H9 (cell line): Measurements from ENCODE around the gene TATDN2. TPM values are rescaled to one million over a fixed set of nuclear protein-coding genes. Genes with fewer than 3 reads are reported as not detected.

ENCODE experiments used
- DNase-seq: peaks from one replicate; pipeline ENCODE4 v3.0.0-alpha.2; 2017
- H2AFZ ChIP-seq: one replicate; pipeline ENCODE4 v1.6.1; 2013; ENCODE audit warnings: mild to moderate bottlenecking, low read length, control low read depth, moderate library complexity
- H2AK5ac ChIP-seq: 2 replicates; pipeline ENCODE4 v1.6.1; 2013; ENCODE audit warnings: low read length, control low read depth, mixed read lengths; ENCODE audit not compliant: insufficient read length
- H2BK120ac ChIP-seq: one replicate; pipeline ENCODE4 v1.6.1; 2013; ENCODE audit warnings: low read depth, mild to moderate bottlenecking, low read length, control low read depth, inconsistent platforms; ENCODE audit not compliant: poor library complexity, severe bottlenecking
- H2BK12ac ChIP-seq: 2 replicates; pipeline ENCODE4 v1.6.1; 2013; ENCODE audit warnings: low read length, control low read depth, mixed read lengths, low read depth; ENCODE audit not compliant: insufficient read length
- H2BK15ac ChIP-seq: 2 replicates; pipeline ENCODE4 v1.6.1; 2013; ENCODE audit warnings: low read depth, low read length, control low read depth
- H2BK20ac ChIP-seq: one replicate; pipeline ENCODE4 v1.6.1; 2013; ENCODE audit warnings: low read depth, mild to moderate bottlenecking, low read length, control low read depth, inconsistent platforms; ENCODE audit not compliant: poor library complexity, severe bottlenecking
- H2BK5ac ChIP-seq: 2 replicates; pipeline ENCODE4 v1.6.1; 2013; ENCODE audit warnings: low read length, control low read depth, mixed read lengths; ENCODE audit not compliant: insufficient read length
- H3K14ac ChIP-seq: 2 replicates; pipeline ENCODE4 v1.6.1; 2013; ENCODE audit warnings: low read length, control low read depth; ENCODE audit not compliant: insufficient read depth
- H3K18ac ChIP-seq: 2 replicates; pipeline ENCODE4 v1.6.1; 2013; ENCODE audit warnings: low read depth, mild to moderate bottlenecking, mixed read lengths, low read length, control low read depth; ENCODE audit not compliant: insufficient read length
- H3K23ac ChIP-seq: 2 replicates; pipeline ENCODE4 v1.6.1; 2013; ENCODE audit warnings: low read length, control low read depth, mixed read lengths, low read depth; ENCODE audit not compliant: insufficient read length
- H3K23me2 ChIP-seq: 2 replicates; pipeline ENCODE4 v1.6.1; 2013; ENCODE audit warnings: low read depth, mild to moderate bottlenecking, mixed read lengths, low read length, control low read depth; ENCODE audit not compliant: insufficient read length, poor library complexity, severe bottlenecking
- H3K27ac ChIP-seq: 2 replicates; pipeline ENCODE4 v1.5.1; 2013; ENCODE audit warnings: low read length, control low read depth, mixed read lengths, low read depth; ENCODE audit not compliant: insufficient read length
- H3K27me3 ChIP-seq: 2 replicates; pipeline ENCODE4 v1.6.1; 2013; ENCODE audit warnings: low read length, control low read depth, inconsistent platforms; ENCODE audit not compliant: insufficient read depth
- H3K4ac ChIP-seq: 2 replicates; pipeline ENCODE4 v1.6.1; 2013; ENCODE audit warnings: low read depth, mild to moderate bottlenecking, control low read depth, inconsistent platforms, low read length, moderate library complexity
- H3K4me1 ChIP-seq: 2 replicates; pipeline ENCODE4 v1.6.1; 2013; ENCODE audit warnings: low read length, control low read depth, inconsistent platforms; ENCODE audit not compliant: insufficient read depth
- H3K4me2 ChIP-seq: 2 replicates; pipeline ENCODE4 v1.6.1; 2013; ENCODE audit warnings: low read length, control low read depth, mixed read lengths; ENCODE audit not compliant: insufficient read length, insufficient read depth
- H3K56ac ChIP-seq: 2 replicates; pipeline ENCODE4 v1.6.1; 2013; ENCODE audit warnings: low read depth, mild to moderate bottlenecking, mixed read lengths, low read length, control low read depth; ENCODE audit not compliant: insufficient read length
- H3K79me1 ChIP-seq: 2 replicates; pipeline ENCODE4 v1.6.1; 2013; ENCODE audit warnings: low read depth, mild to moderate bottlenecking, moderate library complexity, low read length, control low read depth, inconsistent platforms; ENCODE audit not compliant: insufficient read depth, poor library complexity, severe bottlenecking
- H3K79me2 ChIP-seq: 2 replicates; pipeline ENCODE4 v1.6.1; 2013; ENCODE audit warnings: low read length, control low read depth, inconsistent platforms; ENCODE audit not compliant: insufficient read depth
- H3K9ac ChIP-seq: 2 replicates; pipeline ENCODE4 v1.6.1; 2013; ENCODE audit warnings: low read length, control low read depth, mixed read lengths; ENCODE audit not compliant: insufficient read length; ENCODE audit errors: extremely low read depth
- H3K9me3 ChIP-seq: one replicate; pipeline ENCODE4 v1.6.1; 2013; ENCODE audit warnings: low read depth, low read length, inconsistent platforms; ENCODE audit not compliant: control insufficient read depth
- H3T11ph ChIP-seq: one replicate; pipeline ENCODE4 v1.6.1; 2013; ENCODE audit warnings: mild to moderate bottlenecking, low read length, control low read depth, inconsistent platforms
- H4K20me1 ChIP-seq: one replicate; pipeline ENCODE4 v1.6.1; 2013; ENCODE audit not compliant: control insufficient read depth, insufficient read length, insufficient read depth
- H4K5ac ChIP-seq: 2 replicates; pipeline ENCODE4 v1.6.1; 2013; ENCODE audit warnings: low read depth, mild to moderate bottlenecking, mixed read lengths, low read length, control low read depth; ENCODE audit not compliant: insufficient read length
- H4K8ac ChIP-seq: replicated peaks from 2 replicates; pipeline ENCODE4 v1.6.1; 2013; ENCODE audit warnings: low read length, control low read depth, mixed read lengths, low read depth; ENCODE audit not compliant: insufficient read length
- H4K91ac ChIP-seq: 2 replicates; pipeline ENCODE4 v1.6.1; 2013; ENCODE audit warnings: low read depth, mild to moderate bottlenecking, moderate library complexity, mixed read lengths, low read length, control low read depth; ENCODE audit not compliant: insufficient read length
- H3K27ac Mint-ChIP-seq, 3 experiments: 2 replicates in 2 of 3; 3 replicates in 1 of 3; pipeline ENCODE4 v1.8.0; 2020 to 2021; ENCODE audit warnings: mixed read lengths in 3 of 3, mild to moderate bottlenecking in 1 of 3, moderate library complexity in 1 of 3
- H3K27me3 Mint-ChIP-seq: 2 replicates; pipeline ENCODE4 v1.8.0; 2021; ENCODE audit warnings: low read depth, mild to moderate bottlenecking, moderate library complexity, mixed read lengths
- H3K36me3 Mint-ChIP-seq, 3 experiments: 2 replicates in 2 of 3; 3 replicates in 1 of 3; pipeline ENCODE4 v1.8.0; 2020 to 2021; ENCODE audit warnings: low read depth in 3 of 3, mixed read lengths in 3 of 3; ENCODE audit not compliant: insufficient read depth in 1 of 3
- H3K4me1 Mint-ChIP-seq, 2 experiments: 2 replicates each; pipeline ENCODE4 v1.8.0; 2020; ENCODE audit warnings: mixed read lengths in 2 of 2
- H3K4me3 Mint-ChIP-seq, 2 experiments: 2 replicates in 1 of 2; 3 replicates in 1 of 2; pipeline ENCODE4 v1.8.0; 2020 to 2021; ENCODE audit warnings: mild to moderate bottlenecking in 2 of 2, mixed read lengths in 2 of 2, moderate library complexity in 1 of 2
- H3K9me3 Mint-ChIP-seq, 2 experiments: 2 replicates in 1 of 2; 3 replicates in 1 of 2; pipeline ENCODE4 v1.8.0; 2020; ENCODE audit warnings: mild to moderate bottlenecking in 2 of 2, mixed read lengths in 2 of 2, moderate library complexity in 1 of 2
- CTCF ChIP-seq: fragments of 200-600 bp; sonication (generic); conservative IDR thresholded peaks from 3 replicates; pipeline ENCODE4 v1.8.0; 2021; ENCODE audit warnings: antibody characterized with exemption, mild to moderate bottlenecking
- WGBS: extraction: QIAGEN DNeasy Blood & Tissue Kit; methylation state at CpG from one replicate; pipeline ENCODE4 v1.1.7; 2013; ENCODE audit warnings: missing lambda C conversion rate, low lambda C conversion rate, mixed read lengths; ENCODE audit not compliant: insufficient read length; ENCODE audit errors: extremely low coverage; 5-methylcytosine and 5-hydroxymethylcytosine counted together
- total RNA-seq: library from RNA; stranded (reverse); gene quantifications from 2 replicates; pipeline ENCODE4 v1.2.1, GENCODE V29; 2021

TATDN2 gene
- total RNA-seq, 1 experiment from 2014 or later = 34.4 TPM

- H3K18ac ChIP-seq = no peak overlapping the region
- no peak overlapping the region for H3K27ac ChIP-seq
- no peaks in the 10 kb centered on the region for H3K4me1 ChIP-seq
- H4K8ac ChIP-seq = no peak overlapping the region
- no peak overlapping the region for H4K5ac ChIP-seq
- H3K9me3 ChIP-seq = peaks cover 4% of the 10 kb centered on the region
- TF ChIP-seq CTCF = no peak
- no peak overlapping the region for H3K56ac ChIP-seq
- no peaks in the 10 kb centered on the region for H3K79me2 ChIP-seq
- Mint-ChIP-seq H3K27ac (no peak overlapping the region), H3K4me1 (peaks cover 7 to 9% of the 10 kb centered on the region in 2 experiments; a peak in 3 of 4 replicates), H3K27me3 (no peaks in the 10 kb centered on the region), H3K9me3 (peaks cover 7 to 9% of the 10 kb centered on the region in 2 experiments), H3K4me3 (no peak overlapping the region), H3K36me3 (peaks cover 5 to 8% (median 6%) of the 10 kb centered on the region in 3 experiments)
- no peak overlapping the region for H2BK5ac ChIP-seq
- no peaks in the 10 kb centered on the region for H4K20me1 ChIP-seq
- no peak overlapping the region for H2AK5ac ChIP-seq
- H3K27me3 ChIP-seq = no peaks in the 10 kb centered on the region
- H3K9ac ChIP-seq = no peak overlapping the region
- H2AFZ ChIP-seq = no peak overlapping the region
- H4K91ac ChIP-seq = no peak overlapping the region
- H2BK12ac ChIP-seq = no peak overlapping the region
- no CpG with 5 or more reads among the region's 3 CpGs for WGBS
- no peaks in the 10 kb centered on the region for H3K23me2 ChIP-seq
- H2BK20ac ChIP-seq = no peak overlapping the region
- no peak overlapping the region for H3K14ac ChIP-seq
- no peak overlapping the region for H2BK15ac ChIP-seq
- H3T11ph ChIP-seq = no peak overlapping the region
- no peak overlapping the region for H2BK120ac ChIP-seq
- H3K79me1 ChIP-seq = no peaks in the 10 kb centered on the region
- H3K4me2 ChIP-seq = no peak overlapping the region
- H3K4ac ChIP-seq = no peak overlapping the region
- H3K23ac ChIP-seq = no peak overlapping the region
- no peak for DNase-seq
Measured at GRCh38 chr3:10217359-10217758, 30.9 kb upstream of the TATDN2 start.
